Stimulated activated CD4-positive, alpha-beta T cell treated with anti-CD3 and anti-CD28 coated beads, Interleukin-2, amount 100 ng/mL, for 24 hours (primary cell): ENCODE data around the gene AR.

Experiments
- DNase-seq, 2 donors: peaks; one replicate each; pipeline ENCODE4 v3.0.0-alpha.2; 2020

AR gene

GRCh38 chrX:67563469-67564448 lies 19.9 kb downstream of the AR start:
- no peak for DNase-seq

DNA sequence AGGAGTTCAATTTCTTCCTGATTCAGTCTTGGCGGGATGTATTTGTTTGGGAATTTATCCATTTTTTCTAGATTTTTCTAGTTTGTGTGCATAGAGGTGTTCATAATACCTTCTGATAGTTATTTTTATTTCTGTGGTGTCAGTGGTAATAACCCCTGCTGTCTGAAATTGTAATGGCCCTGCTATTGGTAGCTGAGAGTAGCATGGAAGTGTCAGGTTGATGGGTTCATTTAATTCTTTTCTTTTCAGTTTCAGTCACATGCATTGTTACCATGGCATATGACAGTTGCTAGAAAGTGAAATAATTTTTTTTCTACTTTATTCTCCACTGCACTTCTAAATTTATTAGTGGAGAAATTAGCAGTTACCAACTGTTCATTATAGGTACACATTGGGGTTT lies 20.7 kb downstream of the AR start:
- no peak for DNase-seq

- DNase-seq = no peak
Observed at GRCh38 chrX:67568769-67569168, 24.9 kb downstream of the AR start.

DNA sequence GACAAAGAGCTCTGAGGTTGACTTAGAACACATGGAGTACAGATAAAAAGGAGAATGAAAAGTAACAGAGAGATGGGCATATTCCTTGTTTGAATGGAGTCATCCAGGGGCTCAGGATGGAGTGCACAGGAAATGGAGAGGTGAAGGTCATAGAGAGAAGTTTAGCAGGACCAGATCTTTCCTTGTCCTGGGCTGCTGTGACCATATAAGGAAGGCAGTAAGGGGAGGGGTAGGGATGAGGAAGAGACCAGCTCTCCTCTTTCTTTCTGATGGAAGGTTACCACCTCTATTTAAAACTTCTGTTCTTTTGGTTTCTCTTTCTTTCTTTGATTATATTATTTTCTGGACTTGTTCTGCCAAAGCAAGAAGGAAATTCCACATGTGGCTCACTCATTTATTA lies 27.0 kb downstream of the AR start:
- DNase-seq = no peak

- no peak for DNase-seq
Observed at GRCh38 chrX:67574696-67575095, 30.9 kb downstream of the AR start.

DNA sequence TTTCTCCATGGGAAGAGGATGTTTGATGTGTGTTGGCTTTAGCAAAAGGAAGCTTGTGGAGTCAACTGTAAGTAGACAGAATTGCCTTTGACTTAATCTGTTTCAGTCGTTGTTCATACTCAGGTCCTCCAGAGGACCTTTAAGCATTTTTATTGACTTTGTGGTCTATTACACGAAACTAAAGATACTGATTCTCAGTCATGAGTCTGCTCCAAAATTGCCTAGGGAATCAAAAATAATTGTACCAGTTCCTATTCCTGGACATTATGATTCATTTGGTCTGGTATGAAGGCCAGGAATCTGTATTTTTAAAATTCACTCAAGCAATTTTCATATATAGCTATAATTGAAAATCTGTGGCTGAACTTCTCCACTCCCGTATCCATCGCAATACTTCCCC lies 38.6 kb downstream of the AR start:
- no peak for DNase-seq

GRCh38 chrX:67583171-67583570 lies 39.4 kb downstream of the AR start:
- no peak for DNase-seq

GRCh38 chrX:67585401-67585800 lies 41.6 kb downstream of the AR start:
- DNase-seq = no peak

- no peak for DNase-seq
Observed at GRCh38 chrX:67587946-67588624, 44.3 kb downstream of the AR start.

- no peak for DNase-seq
Observed at GRCh38 chrX:67596839-67597790, 53.3 kb downstream of the AR start.

DNA sequence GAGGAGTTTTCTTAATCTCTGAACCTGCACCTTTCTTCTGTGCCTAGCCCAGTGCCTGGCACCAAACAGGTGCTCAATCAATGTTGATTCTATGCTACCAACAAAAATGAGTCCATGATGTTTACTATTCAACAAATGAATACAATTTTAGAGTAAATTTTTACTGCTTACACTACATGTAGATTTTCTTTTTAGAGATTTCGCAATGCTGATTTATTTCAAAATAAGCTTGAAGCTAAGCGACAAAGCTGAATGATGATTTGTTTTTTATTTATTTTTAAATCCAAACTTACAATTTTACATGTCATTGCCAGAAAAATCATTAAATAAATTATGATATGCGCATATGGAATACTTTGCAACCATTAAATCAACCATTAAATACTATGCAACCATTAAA lies 55.7 kb downstream of the AR start:
- DNase-seq = no peak

- DNase-seq = no peak
Observed at GRCh38 chrX:67601771-67602170, 58.0 kb downstream of the AR start.

- DNase-seq = no peak
Observed at GRCh38 chrX:67604979-67605703, 61.3 kb downstream of the AR start.

GRCh38 chrX:67607466-67607865 lies 63.6 kb downstream of the AR start:
- no peak for DNase-seq

DNA sequence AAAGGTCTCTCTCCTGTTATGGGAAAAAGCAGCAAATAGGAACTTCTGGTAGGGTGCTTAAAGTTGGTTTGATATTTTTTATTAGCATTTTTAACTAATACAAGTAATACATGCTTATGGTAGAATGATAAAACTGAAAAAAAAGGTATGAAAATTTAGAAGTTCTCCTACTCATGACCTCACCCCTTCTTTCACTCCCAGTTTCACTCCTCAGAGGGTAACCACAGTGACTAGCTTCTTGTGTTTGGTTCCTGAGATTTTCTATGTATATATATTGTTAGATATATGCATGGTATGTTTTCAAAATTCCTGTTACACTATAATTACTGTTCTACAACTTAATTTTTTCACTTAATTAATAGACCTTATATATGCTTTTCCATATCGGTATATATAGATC lies 66.5 kb downstream of the AR start:
- no peak for DNase-seq

DNA sequence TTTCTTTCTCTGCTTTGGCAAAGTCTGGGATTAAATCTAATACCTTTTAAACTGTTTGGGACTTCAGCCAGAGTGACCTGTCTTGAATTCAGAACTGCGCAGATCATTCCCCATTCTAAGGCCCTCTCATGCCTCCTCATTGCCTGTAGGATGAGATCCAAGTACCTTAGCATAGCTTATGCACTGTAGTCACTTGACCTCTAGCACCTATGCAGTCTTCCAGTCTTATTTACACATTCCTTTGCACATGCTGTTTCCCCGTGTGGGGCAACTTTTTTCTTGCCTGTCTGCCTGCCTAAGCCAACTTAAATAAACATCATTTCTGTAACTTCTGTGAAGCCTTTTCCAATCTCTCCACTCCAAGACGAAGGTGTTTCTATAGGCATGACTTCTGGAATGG lies 68.4 kb downstream of the AR start:
- DNase-seq = no peak

- no peak for DNase-seq
Observed at GRCh38 chrX:67613366-67613765, 69.5 kb downstream of the AR start.

GRCh38 chrX:67613996-67614395 lies 70.2 kb downstream of the AR start:
- DNase-seq = no peak

DNA sequence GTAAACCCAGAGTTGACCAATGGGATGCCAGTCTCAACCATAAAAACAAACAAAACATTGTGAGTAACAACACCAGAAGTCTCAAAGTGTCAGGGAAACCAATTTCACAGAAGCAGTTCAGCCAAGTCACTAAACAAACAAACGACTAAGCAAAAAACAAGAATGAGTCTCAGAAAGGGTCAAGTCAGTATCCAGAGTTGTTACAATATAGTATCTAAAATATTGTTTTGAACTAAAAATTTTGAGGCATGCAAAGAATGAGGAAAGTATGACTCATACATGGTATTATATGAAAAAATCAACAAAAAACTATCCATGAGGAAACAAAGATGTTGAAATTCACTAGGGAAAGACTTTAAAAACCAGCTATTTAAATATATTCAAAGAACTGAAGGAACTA lies 70.6 kb downstream of the AR start:
- DNase-seq = no peak

- DNase-seq = no peak
Observed at GRCh38 chrX:67619253-67619652, 75.4 kb downstream of the AR start.

DNA sequence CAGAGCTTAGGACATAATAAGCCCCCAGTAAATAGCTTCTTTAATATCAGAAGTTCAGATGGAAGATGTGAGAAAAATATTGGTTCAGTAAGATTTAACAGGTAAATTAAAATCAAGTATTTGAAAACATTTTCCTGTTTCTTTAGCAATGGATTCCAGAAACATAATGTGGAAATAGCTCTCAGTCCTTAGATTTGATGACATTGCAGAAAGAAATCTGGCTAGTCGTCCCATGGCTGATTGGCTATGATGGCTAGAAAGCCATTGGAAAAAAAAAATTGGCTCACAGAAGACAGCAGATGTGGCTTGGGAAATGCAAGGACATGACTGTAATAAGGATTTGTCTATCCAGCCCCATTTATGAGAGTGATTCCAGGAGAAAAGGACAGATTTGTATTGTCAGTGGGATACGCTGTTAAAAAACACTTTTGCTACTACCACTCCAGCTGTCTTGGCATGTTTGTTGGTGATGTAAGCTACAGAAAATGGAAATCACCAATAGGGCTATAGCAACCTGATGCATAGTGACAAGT lies 78.3 kb downstream of the AR start:
- no peak for DNase-seq

GRCh38 chrX:67624325-67624724 lies 80.5 kb downstream of the AR start:
- DNase-seq = no peak
